Measurements from ENCODE around the gene SHISAL1.

DNA sequence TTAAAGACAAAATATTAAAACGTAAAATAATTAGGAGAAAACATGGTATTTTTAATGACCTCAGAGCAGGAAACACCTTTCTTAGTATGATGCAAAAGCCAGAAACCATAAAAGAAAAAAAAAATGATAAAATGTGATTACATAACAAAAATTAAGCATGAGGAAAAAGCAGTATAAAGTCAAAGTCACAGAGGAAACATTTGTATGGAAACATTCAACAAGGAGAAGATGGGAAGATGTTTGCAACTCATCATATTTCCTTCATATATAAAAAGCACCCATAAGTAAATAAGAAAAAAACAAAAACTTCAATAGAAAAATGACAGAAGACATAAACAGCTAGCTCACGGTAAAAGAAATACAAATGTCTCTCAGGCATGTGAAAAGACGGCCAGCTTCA is 17.3 kb downstream of the SHISAL1 start:
- TF ChIP-seq POLR2A (IDR thresholded peaks at IDR 0.05; ENCODE audit: low read depth, low read length) (no peak), SPI1 (IDR thresholded peaks at IDR 0.05; ENCODE audit: low read depth, low read length) (no peak), TAF1 (IDR thresholded peaks at IDR 0.05; ENCODE audit: low read depth, low read length) (no peak), POLR2AphosphoS5 (IDR thresholded peaks at IDR 0.05; ENCODE audit: low read depth, low read length) (no peak), POU2F2 (IDR thresholded peaks at IDR 0.05; ENCODE audit: low read depth, low read length) (no peak), PAX5 (IDR thresholded peaks at IDR 0.05; ENCODE audit: insufficient read depth, low read length, severe bottlenecking) (no peak)
